EL (cell line): ENCODE data around the gene SH2D6.
"Not testable (repeated sequence)": the region's sequence is repeated elsewhere in the genome, so short reads cannot be mapped to it uniquely, and the experiment has no call there.

ENCODE experiments used
- DNase-seq: peaks from one replicate; pipeline ENCODE4 v3.0.0-alpha.2; 2016

Gene SH2D6

DNA sequence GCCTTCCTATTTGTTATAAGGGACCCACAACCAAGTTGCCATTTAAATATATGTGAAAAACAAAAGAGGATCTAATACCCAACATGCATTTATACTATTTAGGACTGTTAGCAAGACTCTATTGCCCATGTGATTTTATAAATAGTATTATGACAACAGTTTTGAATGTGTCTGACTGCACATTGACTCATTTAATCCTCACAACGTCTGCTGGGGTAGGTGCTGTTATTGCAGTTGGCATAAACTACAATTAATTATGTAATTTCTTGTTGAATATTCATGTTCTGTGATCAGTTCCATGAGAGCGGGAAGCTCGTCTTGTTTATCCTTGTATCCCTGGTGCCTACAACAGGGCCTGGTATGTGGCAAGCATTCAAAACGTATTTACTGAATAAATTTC is 53.7 kb downstream of the SH2D6 start:
- DNase-seq = no peak

DNA sequence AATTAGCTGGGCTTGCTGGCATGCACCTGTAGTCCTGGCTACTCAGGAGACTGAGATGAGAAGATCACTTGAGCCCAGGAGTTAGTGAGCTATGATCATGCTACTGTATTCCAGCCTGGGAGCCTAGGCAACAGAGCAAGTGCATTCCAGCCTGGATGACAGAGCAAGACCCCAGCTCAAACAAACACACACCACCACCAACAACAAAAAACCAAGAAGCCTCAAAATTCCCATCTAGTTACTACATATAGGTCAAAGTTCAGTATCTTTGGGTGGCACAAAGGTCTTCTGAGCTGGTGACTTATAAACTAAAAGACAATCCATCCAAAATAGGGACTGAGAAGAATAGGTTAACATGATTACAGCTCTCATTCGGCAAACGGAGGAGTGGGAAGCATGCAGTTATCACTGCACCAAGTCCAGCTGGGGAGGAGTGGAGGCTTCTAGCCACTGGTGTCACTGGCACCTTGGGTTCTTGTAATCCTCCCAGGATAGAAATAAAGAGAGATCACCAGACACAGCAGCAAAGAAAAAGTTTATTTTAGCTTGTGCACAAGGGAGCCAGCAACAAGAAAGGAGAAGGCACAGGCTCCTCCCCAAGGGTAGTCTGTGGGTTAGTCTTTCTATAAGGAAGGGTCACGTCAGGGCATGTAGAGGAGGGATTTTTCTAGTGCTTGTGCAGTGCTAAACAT is 57.4 kb downstream of the SH2D6 start:
- DNase-seq = no peak

DNA sequence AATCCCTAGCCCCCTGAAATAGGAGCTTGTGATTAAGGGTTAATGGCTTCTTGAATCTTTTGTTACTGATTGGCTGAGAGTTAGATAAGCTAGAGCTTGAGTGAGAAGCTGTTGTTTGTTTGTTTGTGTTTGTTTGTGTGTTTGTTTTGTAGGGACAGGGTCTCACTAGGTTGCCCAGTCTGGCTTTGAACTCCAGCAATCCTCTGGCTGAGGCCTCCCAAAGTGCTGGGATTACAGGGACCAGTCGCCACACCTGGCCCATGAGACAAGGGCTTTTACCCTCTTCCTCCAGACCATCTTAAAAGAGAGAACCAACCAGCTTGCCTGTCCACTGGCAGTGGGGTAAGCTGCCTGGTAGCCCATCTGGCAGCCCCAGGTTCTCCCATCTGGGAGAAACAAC is 58.1 kb downstream of the SH2D6 start:
- no peak for DNase-seq

DNA sequence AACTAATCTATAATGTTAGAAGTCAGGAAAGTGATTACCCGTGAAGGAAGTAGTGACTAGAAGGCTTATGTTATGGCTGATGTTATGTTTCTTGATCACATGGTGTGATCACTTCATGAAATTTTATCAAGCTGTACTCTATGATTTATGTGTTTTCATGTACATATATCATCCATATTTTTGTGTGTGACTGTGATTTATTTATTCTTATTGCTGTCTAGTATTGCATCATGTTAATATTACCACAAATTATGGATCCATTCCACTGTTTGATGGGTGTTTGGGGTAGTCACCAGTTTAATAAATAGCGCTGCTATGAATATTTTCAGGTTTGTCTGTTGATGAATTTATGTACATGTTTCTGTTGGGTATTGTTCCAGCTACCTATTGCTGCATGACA is 59.4 kb downstream of the SH2D6 start:
- DNase-seq = no peak

DNA sequence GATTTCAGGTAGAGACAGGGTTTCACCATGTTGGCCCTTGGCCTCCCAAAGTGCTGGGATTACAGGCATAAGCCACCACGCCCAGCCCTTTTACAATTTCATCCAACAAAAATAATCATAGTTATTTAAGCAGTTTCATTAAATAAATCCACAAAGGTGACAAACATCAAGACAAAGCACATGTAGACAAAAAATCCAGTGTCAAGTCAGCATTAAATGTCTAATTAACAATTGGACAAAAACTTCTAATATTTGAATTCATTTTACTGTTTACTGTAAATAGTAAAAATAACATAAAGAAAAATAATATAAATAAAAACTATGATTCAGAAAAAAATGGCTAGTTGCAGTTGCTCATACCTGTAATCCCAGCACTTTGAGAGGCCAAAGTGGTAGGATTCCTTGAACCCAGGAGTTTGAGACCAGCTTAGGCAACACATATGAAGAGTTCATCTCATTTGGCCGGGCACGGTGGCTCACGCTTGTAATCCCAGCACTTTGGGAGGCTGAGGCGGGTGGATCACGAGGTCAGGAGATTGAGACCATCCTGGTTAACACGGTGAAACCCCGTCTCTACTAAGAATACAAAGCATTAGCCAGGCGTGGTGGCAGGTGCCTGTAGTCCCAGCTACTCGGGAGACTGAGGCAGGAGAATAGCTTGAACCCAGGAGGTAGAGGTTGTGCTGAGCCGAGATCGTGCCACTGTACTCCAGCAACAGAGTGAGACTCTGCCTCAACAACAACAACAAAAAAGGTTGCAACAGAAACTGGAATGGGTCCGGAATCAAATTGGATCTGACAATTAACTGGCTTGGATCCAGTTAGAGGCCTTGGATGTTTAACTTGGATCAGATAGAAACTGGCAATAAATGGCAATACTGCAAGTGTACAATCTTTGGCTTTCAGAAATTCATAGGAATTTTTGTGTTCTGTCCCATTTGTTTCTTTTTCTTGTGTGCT is 63.6 kb downstream of the SH2D6 start:
- no peak for DNase-seq

DNA sequence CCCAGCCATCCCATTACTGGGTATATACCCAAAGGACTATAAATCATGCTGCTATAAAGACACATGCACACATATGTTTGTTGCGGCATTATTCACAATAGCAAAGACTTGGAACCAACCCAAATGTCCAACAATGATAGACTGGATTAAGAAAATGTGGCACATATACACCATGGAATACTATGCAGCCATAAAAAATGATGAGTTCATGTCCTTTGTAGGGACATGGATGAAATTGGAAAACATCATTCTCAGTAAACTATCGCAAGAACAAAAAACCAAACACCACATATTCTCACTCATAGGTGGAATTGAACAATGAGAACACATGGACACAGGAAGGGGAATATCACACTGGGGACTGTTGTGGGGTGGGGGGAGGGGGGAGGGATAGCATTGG is 66.1 kb downstream of the SH2D6 start:
- DNase-seq = not testable (repeated sequence)

DNA sequence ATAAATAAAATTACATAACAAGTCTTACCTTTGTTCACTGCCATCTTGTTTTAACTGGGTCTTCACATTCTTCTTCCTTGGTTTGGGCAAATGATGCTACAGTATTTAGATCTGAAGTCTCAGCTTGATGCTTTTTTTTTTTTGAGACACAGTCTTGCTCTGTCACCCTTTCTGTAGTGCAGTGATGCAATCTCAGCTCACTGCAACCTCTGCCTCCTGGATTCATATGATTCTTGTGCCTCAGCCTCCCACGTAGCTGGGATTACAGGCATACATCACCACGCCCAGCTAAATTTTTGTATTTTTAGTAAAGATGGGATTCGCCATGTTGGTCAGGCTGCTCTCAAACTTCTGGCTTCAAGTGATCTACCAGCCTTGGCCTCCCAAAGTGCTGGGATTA is 67.3 kb downstream of the SH2D6 start:
- DNase-seq = no peak
